ENCODE results near the gene PRDM8.

- TF ChIP-seq POLR2A (IDR thresholded peaks at IDR 0.05), result no peak
- no peak for TF ChIP-seq CTCF (IDR thresholded peaks at IDR 0.05)
These were observed 2.6 kb downstream of the PRDM8 start for GRCh38 chr4:80199947-80200346.

All from thyroid gland (tissue), 4 donors.